ENCODE results near the gene ERBB2.
A peak's percentile ranks its signal among the peaks of the same experiment; 100 is the strongest.

Gene ERBB2

DNA sequence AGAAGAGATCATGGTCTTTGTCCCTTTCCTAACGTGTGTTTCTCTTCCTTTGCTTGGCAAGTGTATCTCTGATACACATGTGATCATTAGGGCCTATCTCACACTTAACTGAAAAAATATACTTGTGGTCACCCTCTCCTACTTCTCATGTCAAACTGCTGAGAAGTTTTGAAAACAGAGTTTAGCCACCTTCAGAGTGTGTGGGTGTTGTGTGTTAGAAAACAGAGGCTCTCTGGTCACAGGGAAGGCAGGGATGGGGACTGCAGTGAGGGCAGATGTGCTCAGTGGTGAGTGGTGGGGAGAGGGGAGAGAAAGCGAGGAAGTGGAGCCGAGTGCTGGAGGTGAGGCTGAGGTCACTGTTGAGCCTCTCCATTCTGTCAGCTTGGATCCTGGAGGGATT, 67.3 kb downstream of the ERBB2 start:
- no peak for DNase-seq

DNA sequence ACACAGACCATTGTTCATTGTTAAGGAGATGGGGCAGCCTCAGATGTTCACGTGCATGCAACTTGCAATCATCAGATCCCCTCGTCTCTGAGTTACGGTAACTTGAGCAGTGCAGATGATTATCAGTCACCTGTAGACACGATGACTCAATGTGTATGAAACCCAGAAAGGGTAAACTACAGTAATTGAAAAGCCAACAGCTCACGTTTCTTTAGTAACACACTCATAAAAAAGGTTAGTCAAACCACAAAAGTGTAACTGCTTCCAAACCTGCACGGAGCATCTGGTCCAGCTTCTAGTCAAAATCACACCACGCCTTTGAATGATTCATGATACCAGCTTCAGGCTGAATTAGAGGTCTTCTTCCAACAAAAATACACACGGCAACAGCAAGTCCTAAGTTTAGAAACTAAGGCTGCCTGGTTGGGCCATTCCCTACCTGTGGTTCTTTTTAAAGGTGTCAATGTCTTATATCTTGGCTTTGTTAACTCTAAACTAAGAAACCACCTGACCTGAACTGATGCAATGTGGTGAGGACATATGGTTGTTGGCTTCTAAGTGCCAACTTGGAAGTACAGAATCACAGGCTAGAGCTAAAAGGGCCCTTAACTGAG, 70.2 kb downstream of the ERBB2 start:
- DNase-seq = peak; percentile 51

DNA sequence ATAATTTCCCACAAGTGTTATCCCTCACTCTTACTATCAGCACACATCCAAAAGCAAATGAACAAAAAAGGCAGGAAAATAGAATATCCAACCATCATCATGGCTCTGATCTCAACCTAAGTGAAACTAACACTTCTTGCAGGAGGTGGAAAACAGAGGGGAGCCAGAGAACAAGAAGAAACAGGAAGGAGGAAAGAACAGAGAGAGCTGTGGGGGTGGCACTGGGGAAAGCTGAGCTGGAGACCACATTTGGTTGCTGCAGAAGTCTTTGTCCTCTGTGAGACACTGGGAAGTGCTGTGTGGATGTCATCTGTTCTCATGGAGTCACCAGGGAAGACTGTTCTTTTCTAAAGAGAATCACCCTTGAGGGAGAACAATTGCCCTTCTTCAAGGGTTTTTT, 72.6 kb downstream of the ERBB2 start:
- DNase-seq = no peak

DNA sequence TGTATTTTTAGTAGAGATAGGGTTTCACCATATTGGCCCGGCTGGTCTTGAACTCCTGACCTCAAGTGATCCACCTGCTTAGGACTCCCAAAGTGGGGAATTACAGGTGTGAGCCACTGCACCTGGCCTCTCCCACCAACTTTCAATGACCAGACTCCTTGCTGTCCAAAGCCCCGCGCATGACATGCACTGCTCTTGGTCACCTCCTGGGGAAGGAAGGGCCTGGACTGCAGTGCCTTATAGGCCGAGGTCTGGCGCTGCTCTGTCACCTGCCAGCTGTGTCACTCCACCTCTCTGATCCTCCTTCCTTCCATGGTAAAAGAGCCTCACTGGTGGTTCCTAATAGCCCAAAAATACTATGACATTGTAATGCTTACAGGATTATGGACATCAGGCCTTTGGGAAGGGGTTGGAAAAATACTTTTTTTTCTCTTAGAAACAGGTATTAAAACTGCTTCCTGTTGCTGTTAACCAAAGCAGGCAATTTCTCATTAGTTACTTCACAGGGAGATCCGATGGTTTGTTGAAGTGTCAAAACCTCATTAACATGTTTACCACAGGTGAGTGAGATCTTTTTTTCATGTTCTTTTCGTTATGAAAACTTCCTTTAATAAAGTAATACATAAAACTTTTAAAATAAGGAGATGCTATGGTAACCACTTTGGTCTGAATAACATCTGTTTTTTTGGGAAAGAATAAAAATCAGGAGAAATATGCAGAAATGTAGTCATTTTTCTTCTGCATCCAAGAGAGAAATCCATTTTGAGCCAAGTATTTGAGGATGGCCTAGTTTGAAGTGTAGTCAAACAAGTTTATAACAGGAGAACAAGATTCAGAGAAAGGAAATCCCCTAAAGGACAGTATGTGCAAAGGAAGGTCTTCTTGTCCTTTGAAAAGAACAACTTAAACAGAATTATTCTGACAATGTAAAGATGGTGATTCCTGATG, 73.4 kb downstream of the ERBB2 start:
- DNase-seq = no peak

DNA sequence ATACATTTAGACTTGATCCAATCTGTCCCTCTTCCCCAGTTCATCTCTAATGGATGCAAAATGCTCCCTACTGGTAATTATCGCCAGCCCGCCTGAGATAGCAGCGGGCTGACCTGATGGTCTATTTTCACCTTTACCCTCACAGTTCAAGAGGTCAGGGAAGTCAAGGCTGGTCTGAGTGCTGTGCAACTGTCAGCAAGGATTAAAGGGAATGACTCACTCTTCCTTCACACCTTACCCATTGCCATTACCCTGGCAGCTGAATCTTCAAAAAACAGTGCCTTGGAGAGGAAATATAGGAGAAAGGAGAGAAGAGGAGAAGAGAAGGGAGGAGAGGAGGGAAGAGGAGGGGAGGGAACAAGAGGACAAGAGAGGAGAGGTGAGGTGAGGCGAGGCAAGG, 74.2 kb downstream of the ERBB2 start:
- no peak for DNase-seq

DNA sequence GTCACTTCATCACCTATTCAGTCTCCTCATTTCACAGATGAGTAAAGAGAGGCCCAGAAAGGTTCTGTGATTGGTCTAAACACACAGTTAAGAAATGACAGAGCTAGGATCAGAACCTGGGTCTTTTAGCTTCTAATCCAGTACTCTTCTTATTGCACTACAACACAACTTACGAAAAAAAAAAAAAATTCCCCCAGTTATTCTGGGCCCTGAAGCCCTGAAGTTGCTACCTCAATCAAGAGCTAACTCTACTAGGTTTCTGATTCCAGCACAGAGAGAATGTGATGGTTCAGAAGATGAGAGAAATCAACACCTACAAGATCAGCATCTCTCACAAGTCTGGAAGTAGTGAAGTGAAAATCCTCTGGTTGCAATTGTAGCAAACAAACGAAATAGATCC, 75.2 kb downstream of the ERBB2 start:
- DNase-seq = no peak

DNA sequence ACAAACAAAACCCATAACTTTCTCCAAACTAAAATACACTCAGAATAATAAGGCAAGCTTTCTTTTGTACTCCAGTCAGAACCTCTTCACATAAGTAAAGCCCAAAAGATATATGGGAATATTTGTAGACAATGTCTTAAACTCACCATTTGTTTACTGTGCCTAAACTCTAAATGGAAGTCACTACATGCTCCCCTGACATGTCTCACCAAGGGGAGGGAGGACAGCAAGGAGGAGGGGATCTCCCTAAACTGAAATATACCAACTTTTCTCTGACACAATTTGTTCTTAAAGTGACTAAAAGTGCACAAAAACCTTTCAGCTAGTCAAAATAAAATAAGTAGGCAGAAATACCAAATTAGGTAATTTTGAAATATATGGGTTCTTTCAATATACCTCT, 76.4 kb downstream of the ERBB2 start:
- no peak for DNase-seq

DNA sequence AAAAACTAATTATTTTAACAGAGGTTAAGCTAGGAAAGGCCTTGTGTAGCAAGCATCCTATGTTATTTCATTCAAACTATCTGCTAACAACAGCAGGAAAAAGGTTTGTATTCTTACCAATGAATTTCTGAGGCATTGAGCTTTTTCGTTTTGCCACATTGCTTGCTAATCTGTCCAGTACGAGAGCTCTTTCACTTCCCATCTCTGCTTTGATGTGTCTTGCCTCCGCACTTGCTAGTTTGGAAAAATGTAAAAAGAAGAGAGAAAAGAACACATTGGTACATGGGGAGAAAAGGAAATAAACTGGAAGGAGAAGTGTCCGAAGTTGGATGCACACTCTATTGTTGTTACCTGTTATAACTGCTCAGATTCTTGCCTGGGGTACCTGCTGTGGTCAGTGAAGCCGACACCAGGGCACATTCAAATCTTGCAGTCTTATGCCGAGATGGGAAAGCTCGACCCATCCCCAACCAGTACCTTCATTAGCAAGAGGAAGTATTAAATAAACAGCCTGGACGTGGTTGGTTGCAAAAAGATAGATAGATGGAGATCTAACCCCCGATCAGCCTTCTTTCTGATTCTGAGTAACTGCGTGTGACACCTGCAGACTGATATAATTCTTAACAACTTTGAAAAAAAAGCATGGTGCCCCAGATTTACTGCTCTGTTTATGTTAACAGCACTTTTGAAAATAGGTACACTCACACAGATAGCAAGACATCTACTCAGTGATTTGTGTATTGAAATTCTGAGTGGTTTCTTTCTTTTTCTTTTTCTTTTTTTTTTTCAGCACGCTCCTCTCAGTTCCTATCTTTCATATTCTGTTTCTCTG, 77.9 kb downstream of the ERBB2 start:
- no peak for DNase-seq
